ENCODE results near the gene SGPL1. TPM values are rescaled to one million over a fixed set of nuclear protein-coding genes. Genes with fewer than 3 reads are reported as not detected.
"Not testable (repeated sequence)": the region's sequence is repeated elsewhere in the genome, so short reads cannot be mapped to it uniquely, and the experiment has no call there.

Gene SGPL1
- total RNA-seq, 1 experiment from 2014 or later = 69.4 TPM

GRCh38 chr10:70858759-70859158 is 43.0 kb downstream of the SGPL1 start (continued):
- TF ChIP-seq REST (IDR thresholded peaks at IDR 0.05; ENCODE audit: low read depth) = no peak
- no peak for TF ChIP-seq POLR2AphosphoS5 (IDR thresholded peaks at IDR 0.05; ENCODE audit: low read depth, low read length)
- no peak for TF ChIP-seq MAX (IDR thresholded peaks at IDR 0.05)
- no peak for TF ChIP-seq SIN3A (IDR thresholded peaks at IDR 0.05; ENCODE audit: low read depth)
- TF ChIP-seq JUND (IDR thresholded peaks at IDR 0.05) = no peak
- no peak for TF ChIP-seq SP1 (IDR thresholded peaks at IDR 0.05; ENCODE audit: low read depth)

DNA sequence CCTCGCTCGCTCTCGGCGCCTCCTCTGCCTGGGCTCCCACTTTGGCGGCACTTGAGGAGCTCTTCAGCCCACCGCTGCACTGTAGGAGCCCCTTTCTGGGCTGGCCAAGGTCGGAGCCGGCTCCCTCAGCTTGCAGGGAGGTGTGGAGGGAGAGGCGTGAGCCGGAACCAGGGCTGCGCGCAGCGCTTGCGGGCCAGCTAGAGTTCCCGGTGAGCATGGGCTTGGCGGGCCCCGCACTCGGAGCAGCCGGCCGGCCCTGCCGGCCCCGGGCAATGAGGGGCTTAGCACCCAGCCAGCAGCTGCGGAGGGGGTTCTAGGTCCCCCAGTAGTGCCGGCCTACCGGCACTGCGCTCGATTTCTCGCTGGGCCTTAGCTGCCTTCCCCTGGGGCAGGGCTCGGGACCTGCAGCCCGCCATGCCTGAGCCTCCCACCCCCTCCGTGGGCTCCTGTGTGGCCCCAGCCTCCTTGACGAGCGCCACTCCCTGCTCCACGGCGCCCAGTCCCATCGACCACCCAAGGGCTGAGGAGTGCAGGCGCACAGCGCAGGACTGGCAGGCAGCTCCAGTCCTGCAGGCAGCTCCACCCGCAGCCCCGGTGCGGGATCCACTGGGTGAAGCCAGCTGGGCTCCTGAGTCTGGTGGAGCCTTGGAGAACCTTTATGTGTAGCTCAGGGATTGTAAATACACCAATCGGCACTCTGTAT is 45.9 kb downstream of the SGPL1 start:
- RAD21 ChIA-PET (ENCODE audit: low non-redundant PET in 1 of 2, low total read pairs in 2 of 2, uncharacterized antibody in 2 of 2, unreplicated experiment in 2 of 2); H4K20me1 ChIP-seq (ENCODE audit: insufficient read depth); H2AFZ ChIP-seq (ENCODE audit: low read depth, low read length, poor library complexity, severe bottlenecking); H3K4me1 ChIP-seq (ENCODE audit: control insufficient read depth in 1 of 2, insufficient read depth in 2 of 2, low read length in 2 of 2); DNase-seq (ENCODE audit: low read depth, low spot score); H3K9me2 ChIP-seq (ENCODE audit: insufficient read depth); H3K4me2 ChIP-seq (ENCODE audit: low read length); POLR2A ChIA-PET; intact Hi-C loops (cut with micrococcal nuclease); ATAC-seq; BruUV-seq (replicated peaks); H3K9ac ChIP-seq (ENCODE audit: low read length); H3K27ac ChIP-seq (ENCODE audit: low read depth, low read length); H3K9me3 ChIP-seq (ENCODE audit: control insufficient read depth in 1 of 2, insufficient read depth in 1 of 2, low read depth in 1 of 2, low read length in 2 of 2); H3K79me2 ChIP-seq (ENCODE audit: insufficient read depth, low read length); H3K4me3 ChIP-seq (replicated peaks in 1 of 2; ENCODE audit: low read depth in 1 of 2, low read length in 2 of 2); CTCF ChIA-PET; H3K27me3 ChIP-seq (ENCODE audit: insufficient read depth, low read length): not testable (repeated sequence)
- peaks cover 8 to 27% of the 10 kb centered on the region in 2 experiments; a peak in 3 of 4 replicates for H3K36me3 ChIP-seq (ENCODE audit: control insufficient read depth in 1 of 2, insufficient read depth in 2 of 2, low read length in 2 of 2)

All from HCT116 (cell line).